ENCODE data around the gene ZNF280B.
A peak's percentile ranks its signal among the peaks of the same experiment; 100 is the strongest.
"Not testable (repeated sequence)": the region's sequence is repeated elsewhere in the genome, so short reads cannot be mapped to it uniquely, and the experiment has no call there.

ZNF280B gene

DNA sequence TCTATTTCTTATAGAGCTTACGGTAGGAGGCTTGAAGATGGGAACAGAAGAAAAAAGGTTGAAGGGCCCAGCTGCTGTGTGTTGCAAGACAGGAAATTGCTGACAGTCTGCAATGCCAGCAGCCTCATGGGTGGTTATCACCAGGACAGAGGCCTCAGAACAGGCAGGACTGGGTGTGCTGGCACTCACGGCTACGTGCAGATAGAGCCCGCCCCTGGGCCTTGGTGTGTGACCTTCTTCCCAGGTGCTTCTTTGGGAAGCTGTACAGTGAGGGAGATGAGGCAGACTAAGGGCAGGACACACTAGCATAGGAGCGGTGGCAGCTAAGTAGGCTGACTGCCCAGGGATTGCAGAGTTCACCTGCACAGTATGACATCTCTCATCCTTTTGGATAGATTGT, 37.9 kb upstream of the ZNF280B start:
- H3K4me3 Mint-ChIP-seq, result no peak overlapping the region
- ATAC-seq (no peak), DNase-seq (no peak)
- no peaks in the 10 kb centered on the region for H3K9me3 Mint-ChIP-seq
- no peak overlapping the region for H3K27ac Mint-ChIP-seq
- H3K27me3 Mint-ChIP-seq, result no peaks in the 10 kb centered on the region
- no peaks in the 10 kb centered on the region for H3K4me1 Mint-ChIP-seq

DNA sequence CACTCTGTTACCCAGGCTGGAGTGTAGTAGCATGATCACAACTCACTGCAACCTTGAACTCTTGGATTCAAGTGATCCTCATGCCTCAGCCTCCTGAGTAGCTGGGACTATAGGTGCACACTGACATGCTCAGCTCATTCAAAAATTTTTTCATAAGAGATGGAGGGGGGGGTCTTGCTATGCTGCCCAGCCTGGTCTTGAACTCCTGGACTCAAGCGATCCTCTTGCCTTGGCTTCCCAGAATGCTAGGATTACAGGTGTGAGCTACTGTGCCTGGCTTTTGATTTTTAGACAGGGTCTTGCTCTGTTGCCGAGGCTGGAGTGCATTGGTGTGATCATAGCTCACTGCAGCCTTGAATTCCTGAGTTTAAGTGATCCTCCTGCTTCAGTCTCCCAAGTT, 36.5 kb upstream of the ZNF280B start:
- Mint-ChIP-seq H3K9me3 (no peaks in the 10 kb centered on the region), H3K4me3 (no peak overlapping the region), H3K27ac (no peak overlapping the region), H3K4me1 (no peaks in the 10 kb centered on the region), H3K27me3 (no peaks in the 10 kb centered on the region)
- no peak for DNase-seq
- ATAC-seq, result no peak

DNA sequence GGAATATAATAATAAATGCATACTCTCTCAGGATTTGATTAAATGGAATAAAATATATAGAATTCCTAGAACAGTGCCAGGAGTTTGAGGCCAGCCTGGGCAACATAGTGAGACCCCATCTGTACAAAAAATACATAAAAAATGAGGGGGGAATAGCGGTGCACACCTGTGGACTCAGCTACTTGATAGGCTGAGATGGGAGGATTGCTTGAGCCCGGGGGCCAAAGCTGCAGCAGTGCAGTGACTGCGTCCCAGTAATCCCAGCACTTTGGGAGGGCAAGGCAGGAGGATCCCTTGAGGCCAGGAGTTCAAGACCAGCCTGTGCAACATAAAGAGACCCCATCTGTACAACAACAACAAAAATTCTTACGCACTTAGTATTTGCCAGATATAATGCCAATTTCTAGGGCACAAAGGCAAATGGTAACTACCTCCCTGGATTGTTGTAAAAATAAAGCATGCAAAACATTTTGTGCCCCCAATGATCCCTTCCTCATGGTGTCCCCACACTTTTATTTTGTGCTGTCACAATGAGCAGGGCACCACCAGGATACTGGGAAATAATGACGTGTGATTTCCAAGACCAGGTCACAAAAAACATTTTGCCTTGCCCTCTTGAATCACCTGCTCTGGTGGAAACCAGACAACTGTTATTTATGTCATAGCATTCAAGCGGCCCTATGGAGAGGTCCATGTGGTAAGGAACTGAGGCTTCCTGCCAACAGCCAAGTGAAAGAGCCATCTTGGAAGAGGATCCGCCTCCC, 29.9 kb upstream of the ZNF280B start:
- H3K27me3 Mint-ChIP-seq, result no peaks in the 10 kb centered on the region
- DNase-seq (no peak), ATAC-seq (no peak)
- H3K27ac Mint-ChIP-seq, result no peak overlapping the region
- H3K4me1 Mint-ChIP-seq, result no peaks in the 10 kb centered on the region
- no peak overlapping the region for H3K4me3 Mint-ChIP-seq
- no peaks in the 10 kb centered on the region for H3K9me3 Mint-ChIP-seq

DNA sequence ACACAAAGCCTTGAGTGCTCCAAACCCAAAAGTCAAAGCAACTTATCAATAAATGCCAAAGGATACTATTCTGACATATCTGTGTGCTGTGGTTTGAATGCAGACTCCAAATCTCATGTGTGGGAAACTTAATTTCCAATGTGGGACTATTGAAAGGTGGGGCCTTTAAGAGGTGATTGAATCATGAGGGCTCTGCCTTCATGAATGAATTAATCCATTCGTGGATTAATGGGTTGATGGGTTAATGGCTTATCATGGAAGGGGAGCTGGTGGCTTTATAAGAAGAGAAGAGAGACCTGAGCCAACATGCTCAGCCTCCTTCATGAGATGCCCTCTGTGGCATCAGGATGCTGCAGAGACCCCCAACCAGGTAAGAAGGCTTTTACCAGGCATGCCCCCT, 28.4 kb upstream of the ZNF280B start:
- no peaks in the 10 kb centered on the region for H3K27me3 Mint-ChIP-seq
- no peaks in the 10 kb centered on the region for H3K9me3 Mint-ChIP-seq
- no peaks in the 10 kb centered on the region for H3K4me1 Mint-ChIP-seq
- no peak overlapping the region for H3K27ac Mint-ChIP-seq
- ATAC-seq, result no peak
- H3K4me3 Mint-ChIP-seq, result no peak overlapping the region
- no peak for DNase-seq

DNA sequence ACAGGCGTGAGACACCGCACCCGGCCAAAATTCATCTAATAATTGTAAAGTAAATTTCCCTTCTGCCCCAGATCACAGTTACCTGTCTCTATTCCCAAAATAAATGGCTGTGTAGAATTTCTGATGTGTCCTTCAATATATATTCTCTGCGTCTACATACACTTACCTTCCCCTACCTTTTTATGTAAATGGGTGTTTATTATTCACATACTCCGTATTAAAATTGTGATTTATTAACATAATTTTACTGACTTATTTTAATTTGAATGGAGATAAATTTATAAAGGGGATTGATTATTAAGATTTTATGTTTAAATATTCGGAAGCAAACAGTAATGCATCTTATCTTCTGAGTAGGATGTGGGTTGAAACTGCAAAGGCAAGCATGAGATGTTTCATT, 28.0 kb upstream of the ZNF280B start:
- no peak for ATAC-seq
- Mint-ChIP-seq H3K9me3 (no peaks in the 10 kb centered on the region), H3K4me1 (no peaks in the 10 kb centered on the region), H3K4me3 (no peak overlapping the region), H3K27me3 (no peaks in the 10 kb centered on the region), H3K27ac (no peak overlapping the region)
- DNase-seq, result no peak

DNA sequence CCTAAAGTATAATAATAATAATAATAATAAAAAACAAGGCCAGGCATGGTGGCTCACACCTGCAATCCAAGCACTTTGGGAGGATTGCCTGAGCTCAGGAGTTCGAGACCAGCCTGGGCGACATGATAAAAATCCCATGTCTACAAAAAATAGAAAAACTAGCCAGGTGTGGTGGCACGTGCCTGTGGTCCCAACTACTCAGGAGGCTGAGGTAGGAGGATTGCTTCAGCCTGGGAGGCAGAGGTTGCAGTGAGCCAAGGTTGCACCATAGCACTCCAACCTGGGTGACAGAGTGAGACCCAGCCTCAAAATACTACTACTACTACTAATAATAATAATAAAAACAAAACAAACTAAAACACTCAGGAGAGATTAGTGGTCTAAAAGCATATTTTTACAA, 27.1 kb upstream of the ZNF280B start:
- H3K4me3 Mint-ChIP-seq, result no peak overlapping the region
- ATAC-seq (no peak), DNase-seq (no peak)
- H3K4me1 Mint-ChIP-seq, result no peaks in the 10 kb centered on the region
- H3K27me3 Mint-ChIP-seq, result no peaks in the 10 kb centered on the region
- H3K27ac Mint-ChIP-seq, result no peak overlapping the region
- no peaks in the 10 kb centered on the region for H3K9me3 Mint-ChIP-seq

DNA sequence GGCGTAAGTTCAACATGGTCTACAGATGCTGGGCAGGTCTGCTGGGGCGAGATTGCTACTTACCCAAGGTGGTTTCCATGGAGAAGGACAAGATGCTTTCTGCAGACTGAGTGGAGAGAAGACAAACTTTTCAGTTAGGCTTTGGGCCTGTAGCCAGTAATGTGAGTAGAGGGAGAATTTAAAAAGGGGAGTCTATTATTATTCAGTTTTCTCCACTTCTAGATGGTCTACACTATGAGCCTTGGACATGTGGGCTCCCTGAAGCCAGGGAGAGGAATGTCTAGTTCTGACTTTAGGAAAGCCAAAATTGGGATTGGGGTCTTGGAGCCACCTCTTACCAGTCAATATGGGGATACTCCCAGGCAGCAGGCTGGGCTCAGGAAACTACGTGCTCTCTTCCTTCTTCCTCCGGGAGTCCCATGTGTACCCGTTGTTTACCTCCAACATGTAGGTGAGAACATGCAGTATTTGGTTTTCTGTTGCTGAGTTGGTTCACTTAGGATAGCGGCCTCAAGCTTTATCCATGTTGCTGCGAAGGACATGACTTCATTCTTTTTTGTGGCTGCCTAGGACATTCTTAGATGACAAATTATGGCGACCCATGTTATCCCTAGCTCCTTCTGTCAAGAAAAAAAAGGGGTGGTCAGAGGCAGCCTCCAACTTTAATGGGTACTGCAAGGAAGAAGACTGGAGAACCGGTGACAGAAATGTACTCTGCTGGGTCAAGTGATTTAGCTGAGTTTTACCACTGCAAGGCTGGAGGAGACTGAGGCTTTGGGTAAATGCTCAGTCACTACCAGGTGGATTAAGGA, 26.3 kb upstream of the ZNF280B start:
- Mint-ChIP-seq H3K4me3 (no peak overlapping the region), H3K27me3 (no peaks in the 10 kb centered on the region), H3K27ac (no peak overlapping the region), H3K4me1 (no peaks in the 10 kb centered on the region), H3K9me3 (no peaks in the 10 kb centered on the region)
- DNase-seq (no peak), ATAC-seq (no peak)

DNA sequence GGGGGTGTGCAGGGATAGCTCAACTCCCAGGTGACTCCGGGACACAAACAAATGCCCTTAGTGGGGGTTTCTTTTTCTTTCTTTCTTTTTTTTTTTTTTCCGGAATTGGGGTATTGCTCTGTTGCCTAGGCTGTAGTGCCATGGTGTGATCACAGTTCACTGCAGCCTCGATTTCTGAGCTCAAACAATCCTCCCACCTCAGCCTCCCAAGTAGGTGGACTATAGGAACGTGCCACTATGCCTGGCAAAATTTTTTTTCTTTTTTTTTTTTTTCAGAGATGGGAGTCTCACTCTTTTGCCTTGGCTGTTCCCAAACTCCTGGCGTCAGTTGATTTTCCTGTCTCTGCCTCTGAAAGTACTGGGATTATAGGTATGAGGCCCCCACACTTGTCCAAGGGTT, 25.3 kb upstream of the ZNF280B start:
- peak overlapping the region in 1 of 2 donors; percentile 75 for H3K27ac Mint-ChIP-seq
- no peaks in the 10 kb centered on the region for H3K9me3 Mint-ChIP-seq
- no peaks in the 10 kb centered on the region for H3K4me1 Mint-ChIP-seq
- DNase-seq (no peak), ATAC-seq (no peak)
- H3K4me3 Mint-ChIP-seq, result no peak overlapping the region
- H3K27me3 Mint-ChIP-seq, result no peaks in the 10 kb centered on the region

DNA sequence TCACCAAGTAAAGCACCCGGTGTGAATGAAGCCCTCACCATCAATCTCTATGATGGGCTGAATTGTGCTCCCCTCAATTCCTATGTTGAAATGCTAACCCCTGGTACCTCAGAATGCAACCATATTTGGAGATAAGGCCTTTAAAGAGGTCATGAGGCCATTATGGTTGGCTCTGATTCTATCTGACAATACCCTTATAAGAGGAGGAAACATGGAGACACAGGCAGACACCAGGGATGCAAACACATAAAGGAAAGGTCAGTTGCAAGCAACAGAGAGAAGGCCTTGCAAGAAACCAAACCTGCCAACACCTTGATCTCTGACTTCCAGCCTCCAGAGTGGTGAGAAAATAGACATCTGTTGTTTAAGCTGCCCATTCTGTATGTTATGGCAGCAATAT, 24.9 kb upstream of the ZNF280B start:
- H3K27me3 Mint-ChIP-seq, result no peaks in the 10 kb centered on the region

DNA sequence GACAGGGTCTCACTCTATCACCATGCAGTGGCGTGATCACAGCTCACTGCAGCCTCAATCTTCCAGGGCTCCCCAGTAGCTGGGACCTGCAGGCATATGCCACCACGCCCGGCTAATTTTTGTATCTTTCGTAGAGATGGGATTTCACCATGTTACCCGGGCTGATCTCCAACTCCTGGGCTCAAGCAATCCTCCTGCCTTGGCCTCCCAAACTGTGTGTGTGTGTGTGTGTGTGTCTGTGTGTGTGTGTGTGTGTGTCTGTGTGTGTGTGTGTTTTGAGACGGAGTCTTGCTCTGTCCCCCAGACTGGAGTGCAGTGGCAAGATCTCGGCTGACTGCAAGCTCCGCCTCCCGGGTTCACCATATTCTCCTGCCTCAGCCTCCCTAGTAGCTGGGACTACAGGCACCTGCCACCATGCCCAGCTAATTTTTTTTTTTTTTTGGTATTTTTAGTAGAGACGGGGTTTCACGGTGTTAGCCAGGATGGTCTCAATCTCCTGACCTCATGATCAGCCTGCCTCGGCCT, 24.1 kb upstream of the ZNF280B start:
- not testable (repeated sequence) for H3K4me3 Mint-ChIP-seq, H3K4me1 Mint-ChIP-seq, DNase-seq, H3K27me3 Mint-ChIP-seq, ATAC-seq, H3K27ac Mint-ChIP-seq, H3K9me3 Mint-ChIP-seq

More for the DNA sequence above, 24.9 kb upstream of the ZNF280B start:
- Mint-ChIP-seq H3K9me3 (no peaks in the 10 kb centered on the region), H3K27ac (no peak overlapping the region), H3K4me1 (no peaks in the 10 kb centered on the region), H3K4me3 (no peak overlapping the region)
- no peak for DNase-seq
- no peak for ATAC-seq

DNA sequence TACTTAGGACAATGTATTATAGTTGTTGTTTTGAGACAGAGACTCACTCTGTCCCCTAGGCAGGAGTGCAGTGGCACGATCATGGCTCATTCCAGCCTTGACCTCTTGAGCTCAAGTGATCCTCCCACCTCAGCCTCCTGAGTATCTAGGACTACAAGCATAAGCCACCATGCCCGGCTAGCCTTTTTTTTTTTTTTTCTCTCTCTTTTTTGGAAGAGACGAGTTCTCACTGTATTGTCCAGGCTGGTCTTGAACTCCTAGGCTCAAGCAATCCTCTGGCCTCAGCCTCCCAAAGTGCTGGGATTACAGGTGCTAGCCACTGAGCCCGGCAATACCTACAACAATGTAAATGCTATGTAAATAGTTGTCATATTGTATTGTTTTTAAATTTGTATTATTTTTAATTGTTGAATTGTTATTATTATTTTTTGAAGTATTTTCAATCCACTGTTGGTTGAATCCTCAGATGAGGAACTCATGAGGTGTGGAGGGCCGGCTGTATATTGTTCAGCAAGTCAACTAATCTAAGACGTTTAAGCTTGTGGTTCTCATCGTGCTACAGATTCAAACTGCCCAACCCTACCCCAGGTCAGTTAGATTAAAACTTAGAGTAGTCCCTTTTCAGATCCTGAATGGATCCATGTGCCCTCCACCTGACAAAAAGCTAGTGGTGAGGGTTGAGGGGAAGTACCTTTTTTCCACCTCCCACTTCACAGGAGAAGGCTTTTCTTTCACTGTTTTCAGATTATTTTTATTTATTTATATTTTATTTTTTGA, 23.4 kb upstream of the ZNF280B start:
- DNase-seq (no peak), ATAC-seq (no peak)
- Mint-ChIP-seq H3K27me3 (no peaks in the 10 kb centered on the region), H3K4me3 (no peak overlapping the region), H3K4me1 (no peaks in the 10 kb centered on the region), H3K27ac (no peak overlapping the region), H3K9me3 (no peaks in the 10 kb centered on the region)

DNA sequence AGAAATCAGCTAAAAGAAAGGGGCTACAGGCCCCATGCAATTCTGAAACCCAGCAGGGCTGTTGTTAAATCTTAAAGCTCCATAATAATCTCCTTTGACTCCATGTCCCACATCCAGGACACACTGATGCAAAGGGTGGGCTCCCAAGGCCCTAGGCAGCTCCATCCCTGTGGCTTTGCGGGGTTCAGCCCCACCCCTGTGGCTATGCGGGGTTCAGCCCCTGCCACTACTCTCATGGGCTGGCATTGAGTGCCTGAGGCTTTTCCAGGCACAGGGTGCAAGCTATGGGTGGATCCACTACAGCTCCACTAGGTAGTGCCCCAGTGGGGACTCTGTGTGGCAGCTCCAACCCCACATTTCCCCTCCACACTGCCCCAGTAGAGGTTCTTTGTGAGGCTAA, 20.2 kb upstream of the ZNF280B start:
- ATAC-seq (no peak), DNase-seq (no peak)
- Mint-ChIP-seq H3K4me3 (no peak overlapping the region), H3K4me1 (no peaks in the 10 kb centered on the region), H3K27ac (no peak overlapping the region), H3K27me3 (peaks cover 13% of the 10 kb centered on the region), H3K9me3 (no peaks in the 10 kb centered on the region)

DNA sequence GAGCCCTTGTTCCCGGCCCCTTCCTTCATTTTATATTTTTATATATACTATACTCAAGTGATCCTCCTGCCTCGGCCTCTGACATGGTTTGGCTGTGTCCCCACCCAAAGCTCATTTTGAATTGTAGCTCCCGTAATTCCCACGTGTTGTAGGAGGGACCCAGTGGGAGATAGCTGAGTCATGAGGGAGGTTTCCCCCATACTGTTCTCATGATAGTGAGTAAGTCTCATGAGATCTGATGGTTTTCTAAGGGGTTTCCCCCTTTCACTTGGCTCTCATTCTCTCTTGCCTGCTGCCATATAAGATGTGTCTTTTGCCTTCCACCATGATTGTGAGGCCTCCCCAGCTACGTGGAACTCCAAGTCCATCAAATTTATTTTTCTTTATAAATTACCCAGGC, 18.8 kb upstream of the ZNF280B start:
- H3K27me3 Mint-ChIP-seq, result peaks cover 24% of the 10 kb centered on the region
- no peaks in the 10 kb centered on the region for H3K9me3 Mint-ChIP-seq
- ATAC-seq, result no peak
- no peak overlapping the region for H3K27ac Mint-ChIP-seq
- DNase-seq, result no peak
- H3K4me3 Mint-ChIP-seq, result no peak overlapping the region
- H3K4me1 Mint-ChIP-seq, result no peaks in the 10 kb centered on the region

DNA sequence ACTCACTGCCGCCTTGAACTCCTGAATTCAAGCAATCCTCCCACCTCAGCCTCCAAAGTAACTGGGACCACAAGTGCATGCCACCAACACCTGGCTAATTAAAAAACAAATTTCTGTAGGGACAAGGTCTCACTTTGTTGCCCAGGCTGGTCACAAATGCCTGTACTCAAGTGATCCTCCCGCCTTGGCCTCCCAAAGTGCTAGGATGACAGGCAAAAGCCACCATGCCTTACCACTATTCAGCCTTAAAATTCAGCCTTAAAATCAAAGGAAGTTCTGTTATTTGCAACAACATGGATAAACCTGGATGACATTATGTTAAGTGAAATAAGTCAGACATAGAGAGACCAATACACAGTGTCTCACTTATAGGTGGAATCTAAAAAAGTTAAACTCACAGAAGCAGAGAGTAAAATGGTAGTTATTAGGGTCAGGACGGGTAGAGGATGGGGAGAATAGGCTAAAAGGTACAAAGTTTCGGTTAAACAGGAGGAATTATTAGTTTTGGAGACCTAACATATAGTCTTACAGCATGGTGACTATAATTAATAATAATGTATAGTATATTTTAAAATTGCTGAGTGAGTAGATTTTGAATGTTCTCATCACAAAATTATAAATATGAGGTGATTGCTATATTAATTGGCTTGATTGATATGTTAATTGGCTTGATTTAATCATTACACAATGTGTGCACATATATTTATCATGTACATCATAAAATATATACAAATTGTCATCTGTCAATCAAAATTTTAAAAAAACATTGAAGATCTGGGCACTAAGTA, 17.8 kb upstream of the ZNF280B start:
- peaks cover 24% of the 10 kb centered on the region for H3K27me3 Mint-ChIP-seq
- H3K4me3 Mint-ChIP-seq, result no peak overlapping the region
- H3K9me3 Mint-ChIP-seq, result no peaks in the 10 kb centered on the region
- H3K4me1 Mint-ChIP-seq, result no peaks in the 10 kb centered on the region
- no peak overlapping the region for H3K27ac Mint-ChIP-seq
- ATAC-seq (no peak), DNase-seq (no peak)

DNA sequence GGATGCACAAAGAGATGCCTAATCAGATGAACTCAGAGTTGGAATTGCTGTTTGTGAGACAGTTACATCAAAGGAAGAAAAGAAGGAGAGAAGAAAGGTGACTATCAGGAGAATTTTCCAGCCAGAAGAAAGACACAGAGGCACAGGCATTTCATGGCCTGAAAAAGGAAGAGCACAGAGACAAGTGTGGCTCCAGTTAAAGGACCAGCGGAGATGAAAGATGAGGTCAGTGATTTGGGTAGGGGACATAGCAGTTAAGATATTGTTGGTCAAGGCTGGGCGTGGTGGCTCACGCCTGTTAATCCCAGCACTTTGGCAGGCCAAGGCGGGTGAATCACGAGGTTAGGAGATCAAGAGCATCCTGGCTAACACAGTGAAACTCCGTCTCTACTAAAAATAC, 15.0 kb upstream of the ZNF280B start:
- no peaks in the 10 kb centered on the region for H3K4me1 Mint-ChIP-seq
- ATAC-seq (no peak), DNase-seq (no peak)
- no peak overlapping the region for H3K4me3 Mint-ChIP-seq
- no peak overlapping the region for H3K27ac Mint-ChIP-seq
- H3K9me3 Mint-ChIP-seq, result no peaks in the 10 kb centered on the region
- peaks cover 24% of the 10 kb centered on the region for H3K27me3 Mint-ChIP-seq
